Smooth muscle cell of the brain vasculature (primary cell): ENCODE data around the gene CHTF18.
"Not testable (repeated sequence)": the region's sequence is repeated elsewhere in the genome, so short reads cannot be mapped to it uniquely, and the experiment has no call there.

Experiments
- DNase-seq: peaks from one replicate; pipeline ENCODE4 v3.0.0-alpha.2; 2012; ENCODE audit warnings: low read depth, low spot score

The CHTF18 gene

GRCh38 chr16:807347-808084 lies 19.1 kb downstream of the CHTF18 start:
- DNase-seq: peak; percentile 76

- no peak for DNase-seq
Observed at GRCh38 chr16:808085-808386, 19.6 kb downstream of the CHTF18 start.

- DNase-seq: no peak
Observed at GRCh38 chr16:813204-813915, 24.9 kb downstream of the CHTF18 start.

GRCh38 chr16:813916-814412 lies 25.5 kb downstream of the CHTF18 start:
- DNase-seq: no peak

GRCh38 chr16:814974-815373 lies 26.6 kb downstream of the CHTF18 start:
- DNase-seq: no peak

- no peak for DNase-seq
Observed at GRCh38 chr16:815861-816260, 27.4 kb downstream of the CHTF18 start.

GRCh38 chr16:817001-817906 lies 28.8 kb downstream of the CHTF18 start:
- no peak for DNase-seq

GRCh38 chr16:818132-818531 lies 29.7 kb downstream of the CHTF18 start:
- DNase-seq: no peak

- no peak for DNase-seq
Observed at GRCh38 chr16:818592-818991, 30.2 kb downstream of the CHTF18 start.

GRCh38 chr16:819336-820043 lies 31.1 kb downstream of the CHTF18 start:
- DNase-seq: no peak

GRCh38 chr16:820044-820408 lies 31.6 kb downstream of the CHTF18 start:
- DNase-seq: not testable (repeated sequence)

- DNase-seq: no peak
Observed at GRCh38 chr16:820748-821147, 32.3 kb downstream of the CHTF18 start.

GRCh38 chr16:821751-822150 lies 33.3 kb downstream of the CHTF18 start:
- no peak for DNase-seq

- DNase-seq: no peak
Observed at GRCh38 chr16:822174-822908, 33.9 kb downstream of the CHTF18 start.

- DNase-seq: no peak
Observed at GRCh38 chr16:822909-823297, 34.5 kb downstream of the CHTF18 start.

- no peak for DNase-seq
Observed at GRCh38 chr16:824194-824593, 35.8 kb downstream of the CHTF18 start.

- no peak for DNase-seq
Observed at GRCh38 chr16:824601-825000, 36.2 kb downstream of the CHTF18 start.

- DNase-seq: no peak
Observed at GRCh38 chr16:825341-826061, 37.1 kb downstream of the CHTF18 start.

- no peak for DNase-seq
Observed at GRCh38 chr16:827513-827912, 39.1 kb downstream of the CHTF18 start.

- DNase-seq: no peak
Observed at GRCh38 chr16:828891-829290, 40.5 kb downstream of the CHTF18 start.
